Activated CD8-positive, alpha-beta T cell treated with anti-CD3 and anti-CD28 coated beads for 36 hours (primary cell): ENCODE results near the gene TMEM39B. TPM values are rescaled to one million over a fixed set of nuclear protein-coding genes. Genes with fewer than 3 reads are reported as not detected.
"Not testable (repeated sequence)": the region's sequence is repeated elsewhere in the genome, so short reads cannot be mapped to it uniquely, and the experiment has no call there.

Experiments used
- ATAC-seq: fragments of 200-7000 bp; cut with Tn5 transposase; one replicate; pipeline ENCODE4 v1.10.0; 2021; ENCODE audit warnings: mild to moderate bottlenecking, moderate library complexity
- CTCF ChIA-PET: fragments of 350-600 bp; sonication (Branson Sonifier 250); formaldehyde crosslinking; loops from one replicate; lab custom pipeline; 2021; ENCODE audit warnings: antibody characterized with exemption; lab: Charles Lee
- POLR2A ChIA-PET: fragments of 350-600 bp; sonication (Branson Sonifier 250); formaldehyde crosslinking; loops from one replicate; lab custom pipeline; 2021; ENCODE audit warnings: antibody characterized with exemption; lab: Charles Lee
- DNase-seq: peaks from one replicate; pipeline ENCODE4 v3.0.0-alpha.2; 2020
- H3K27ac Mint-ChIP-seq: one replicate; pipeline ENCODE4 v1.8.0; 2021; ENCODE audit warnings: mild to moderate bottlenecking, mixed read lengths
- H3K27me3 Mint-ChIP-seq: one replicate; pipeline ENCODE4 v1.8.0; 2021; ENCODE audit warnings: mixed read lengths
- H3K36me3 Mint-ChIP-seq: one replicate; pipeline ENCODE4 v1.8.0; 2021; ENCODE audit warnings: low read depth, mixed read lengths
- H3K4me1 Mint-ChIP-seq: one replicate; pipeline ENCODE4 v1.8.0; 2021; ENCODE audit warnings: low read depth, mixed read lengths
- H3K4me3 Mint-ChIP-seq: one replicate; pipeline ENCODE4 v1.8.0; 2021; ENCODE audit warnings: mild to moderate bottlenecking, moderate library complexity, mixed read lengths
- H3K9me3 Mint-ChIP-seq: one replicate; pipeline ENCODE4 v1.8.0; 2021; ENCODE audit warnings: mixed read lengths
- intact Hi-C: fragments of 100-400 bp; cut with micrococcal nuclease; formaldehyde crosslinking; loops from one replicate; pipeline ENCODE4 v1.10.0; 2022
- total RNA-seq, 2 experiments: library from RNA; stranded (reverse); gene quantifications; one replicate each; pipeline ENCODE4 v1.2.3, GENCODE V29; 2021
- TF ChIP-seq, protein P1 (sequence below): fragments of 200-600 bp; IDR thresholded peaks from one replicate; pipeline ENCODE4 v1.8.0; 2022; ENCODE audit warnings: antibody characterized with exemption, mild to moderate bottlenecking

The TMEM39B gene
- total RNA-seq, 2 experiments from 2014 or later = 25.3 to 27.7 TPM

DNA sequence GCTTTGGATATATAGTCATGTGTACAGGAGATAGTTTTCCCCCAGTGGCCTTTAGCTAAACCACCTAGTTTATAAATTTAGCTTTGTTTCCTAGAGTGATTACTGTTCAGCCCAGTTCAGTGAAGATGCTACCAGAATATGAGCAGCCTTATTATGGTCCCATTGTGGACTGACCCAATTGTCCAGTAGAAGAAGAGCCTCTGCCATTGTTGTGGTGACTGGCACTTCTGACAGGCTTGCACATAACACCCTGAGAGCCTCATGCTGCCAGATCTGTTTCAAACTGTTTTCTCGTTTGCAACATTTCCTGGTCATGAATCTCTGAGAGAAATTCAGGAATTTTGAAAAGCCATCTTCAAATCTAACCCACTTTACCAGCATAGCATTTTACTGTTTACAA, 55.7 kb downstream of the TMEM39B start:
- intact Hi-C loops = no loop called here
- DNase-seq (no peak), ATAC-seq (no peak)
- H3K27ac Mint-ChIP-seq = no peak overlapping the region
- POLR2A ChIA-PET = interaction anchor here (1.2 to 1.3 kb wide), 3 partner anchors 9 to 20 kb away, joined by 3 read pairs; partner anchors contain the start of gene KPNA6
- no peaks in the 10 kb centered on the region for H3K27me3 Mint-ChIP-seq
- H3K4me3 Mint-ChIP-seq = no peak overlapping the region
- no peaks in the 10 kb centered on the region for H3K9me3 Mint-ChIP-seq
- H3K4me1 Mint-ChIP-seq = peaks cover 35% of the 10 kb centered on the region
- peaks cover 6% of the 10 kb centered on the region for H3K36me3 Mint-ChIP-seq
- CTCF ChIA-PET = interaction anchor here (0.7 to 1.7 kb wide), 7 partner anchors 8 to 56 kb away, joined by 3 to 7 read pairs (median 4); partner anchors contain the start of gene TMEM39B
- TF ChIP-seq, protein P1, sequence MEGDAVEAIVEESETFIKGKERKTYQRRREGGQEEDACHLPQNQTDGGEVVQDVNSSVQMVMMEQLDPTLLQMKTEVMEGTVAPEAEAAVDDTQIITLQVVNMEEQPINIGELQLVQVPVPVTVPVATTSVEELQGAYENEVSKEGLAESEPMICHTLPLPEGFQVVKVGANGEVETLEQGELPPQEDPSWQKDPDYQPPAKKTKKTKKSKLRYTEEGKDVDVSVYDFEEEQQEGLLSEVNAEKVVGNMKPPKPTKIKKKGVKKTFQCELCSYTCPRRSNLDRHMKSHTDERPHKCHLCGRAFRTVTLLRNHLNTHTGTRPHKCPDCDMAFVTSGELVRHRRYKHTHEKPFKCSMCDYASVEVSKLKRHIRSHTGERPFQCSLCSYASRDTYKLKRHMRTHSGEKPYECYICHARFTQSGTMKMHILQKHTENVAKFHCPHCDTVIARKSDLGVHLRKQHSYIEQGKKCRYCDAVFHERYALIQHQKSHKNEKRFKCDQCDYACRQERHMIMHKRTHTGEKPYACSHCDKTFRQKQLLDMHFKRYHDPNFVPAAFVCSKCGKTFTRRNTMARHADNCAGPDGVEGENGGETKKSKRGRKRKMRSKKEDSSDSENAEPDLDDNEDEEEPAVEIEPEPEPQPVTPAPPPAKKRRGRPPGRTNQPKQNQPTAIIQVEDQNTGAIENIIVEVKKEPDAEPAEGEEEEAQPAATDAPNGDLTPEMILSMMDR = no peak

DNA sequence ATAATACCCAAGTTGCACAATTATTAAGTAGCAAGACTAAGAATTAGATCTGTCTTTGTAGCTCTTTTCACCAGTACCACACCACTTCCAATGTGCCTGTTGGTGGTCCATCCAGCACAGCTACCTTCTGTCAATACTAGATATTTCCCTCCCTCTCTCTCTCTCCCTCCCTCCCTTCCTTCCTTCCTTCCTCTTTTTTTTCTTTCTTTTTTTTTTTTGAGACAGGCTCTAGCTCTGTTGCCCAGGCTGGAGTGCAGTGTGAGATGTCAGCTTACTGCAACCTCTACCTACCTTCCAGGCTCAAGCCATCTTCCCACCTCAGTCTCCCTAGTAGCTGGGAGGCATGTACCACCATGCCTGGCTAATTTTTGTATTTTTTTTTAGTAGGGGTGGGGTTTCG, 56.2 kb downstream of the TMEM39B start:
- CTCF ChIA-PET = interaction anchor here (0.6 to 1.7 kb wide), 4 partner anchors 9 to 57 kb away, joined by 3 to 5 read pairs (median 3); no protein-coding TSS in a partner anchor
- TF ChIP-seq, protein P1 = no peak

DNA sequence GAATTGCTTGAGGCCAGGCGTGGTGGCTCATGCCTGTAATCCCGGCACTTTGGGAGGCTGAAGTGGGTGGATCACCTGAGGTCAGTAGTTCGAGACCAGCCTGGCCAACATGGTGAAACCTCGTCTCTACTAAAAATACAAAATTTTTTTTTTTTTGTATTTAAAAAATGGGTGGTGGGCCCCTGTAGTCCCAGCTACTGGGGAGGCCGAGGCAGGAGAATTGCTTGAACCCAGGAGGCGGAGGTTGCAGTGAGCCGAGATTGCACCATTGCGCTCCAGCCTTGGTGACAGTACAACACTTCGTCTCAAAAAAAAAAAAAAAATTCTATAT, 61.2 kb downstream of the TMEM39B start:
- CTCF ChIA-PET, H3K4me3 Mint-ChIP-seq, H3K27me3 Mint-ChIP-seq, DNase-seq, intact Hi-C loops, H3K9me3 Mint-ChIP-seq, ATAC-seq, H3K27ac Mint-ChIP-seq: not testable (repeated sequence)
- Mint-ChIP-seq H3K36me3 (peaks cover 18% of the 10 kb centered on the region), H3K4me1 (peaks cover 24% of the 10 kb centered on the region)
- POLR2A ChIA-PET = interaction anchor here (0.6 kb wide), 1 partner anchor 11 kb away, joined by 4 read pairs; no protein-coding TSS in a partner anchor

More for the DNA sequence above, 56.2 kb downstream of the TMEM39B start:
- no peak overlapping the region for H3K4me3 Mint-ChIP-seq
- H3K27ac Mint-ChIP-seq = peak overlapping the region; percentile 10
- intact Hi-C loops = no loop called here
- peaks cover 36% of the 10 kb centered on the region for H3K4me1 Mint-ChIP-seq
- ATAC-seq (no peak), DNase-seq (no peak)
- POLR2A ChIA-PET = interaction anchor here (1.2 to 1.3 kb wide), 3 partner anchors 9 to 21 kb away, joined by 3 read pairs; partner anchors contain the start of gene KPNA6
- H3K9me3 Mint-ChIP-seq = no peaks in the 10 kb centered on the region
- H3K36me3 Mint-ChIP-seq = peaks cover 8% of the 10 kb centered on the region
- H3K27me3 Mint-ChIP-seq = no peaks in the 10 kb centered on the region

DNA sequence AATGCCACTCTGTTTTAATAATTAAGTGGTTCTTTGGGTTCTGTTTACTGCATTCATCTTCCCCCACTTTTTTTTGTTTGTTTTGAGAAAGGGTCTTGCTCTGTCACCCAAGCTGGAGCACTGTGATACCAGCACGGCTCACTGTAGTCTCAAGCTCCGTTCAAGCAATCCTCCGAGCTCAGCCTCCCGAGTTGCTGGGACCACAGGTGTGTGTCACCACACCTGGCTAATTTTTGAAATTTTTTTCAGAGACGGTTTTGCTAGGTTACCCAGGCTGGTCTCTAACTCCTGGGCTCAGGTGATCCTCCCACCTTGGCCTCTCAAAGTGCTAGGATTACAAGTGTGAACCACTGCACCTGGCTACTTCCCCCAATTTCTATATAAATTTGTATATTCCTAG, 64.4 kb downstream of the TMEM39B start:
- DNase-seq (no peak), ATAC-seq (no peak)
- Mint-ChIP-seq H3K4me1 (peaks cover 43% of the 10 kb centered on the region), H3K4me3 (no peak overlapping the region), H3K36me3 (peaks cover 24% of the 10 kb centered on the region), H3K27me3 (no peaks in the 10 kb centered on the region), H3K27ac (no peak overlapping the region), H3K9me3 (no peaks in the 10 kb centered on the region)
- ChIA-PET CTCF (interaction anchor here (1.4 to 1.5 kb wide), 2 partner anchors 9 to 63 kb away, joined by 3 read pairs; no protein-coding TSS in a partner anchor), POLR2A (interaction anchor here (0.9 kb wide), 1 partner anchor 17 kb away, joined by 3 read pairs; no protein-coding TSS in a partner anchor)
- intact Hi-C loops = no loop called here
- TF ChIP-seq, protein P1 = no peak

DNA sequence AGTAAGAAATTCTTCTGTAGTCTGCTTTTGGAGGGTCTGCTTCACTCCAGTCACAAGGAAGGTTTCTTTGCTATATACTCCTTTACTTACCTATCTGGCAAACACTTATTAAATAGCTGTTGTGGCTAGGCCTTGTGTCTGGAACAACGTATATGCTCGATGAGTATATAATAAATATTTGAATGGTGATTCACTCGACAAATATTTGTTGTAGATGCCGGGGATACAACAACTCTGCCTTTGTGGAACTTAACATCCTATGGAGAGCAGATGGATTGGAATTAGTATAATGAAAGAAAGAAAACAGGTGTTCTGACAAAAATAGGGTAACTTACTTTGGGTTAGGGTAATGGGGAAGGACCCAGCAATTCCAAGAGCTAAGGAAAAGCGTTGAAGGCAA, 66.2 kb downstream of the TMEM39B start:
- H3K4me1 Mint-ChIP-seq = peaks cover 53% of the 10 kb centered on the region
- no peaks in the 10 kb centered on the region for H3K9me3 Mint-ChIP-seq
- ATAC-seq (no peak), DNase-seq (no peak)
- H3K27me3 Mint-ChIP-seq = no peaks in the 10 kb centered on the region
- H3K27ac Mint-ChIP-seq = peak overlapping the region; percentile 32
- intact Hi-C loops = no loop called here
- POLR2A ChIA-PET = interaction anchor here (0.6 to 1.0 kb wide), 2 partner anchors 11 to 23 kb away, joined by 3 read pairs; no protein-coding TSS in a partner anchor
- CTCF ChIA-PET = no interaction called here
- peaks cover 25% of the 10 kb centered on the region for H3K36me3 Mint-ChIP-seq
- TF ChIP-seq, protein P1 = no peak
- H3K4me3 Mint-ChIP-seq = no peak overlapping the region
